ENCODE results near the gene ZNG1C. TPM values are rescaled to one million over a fixed set of nuclear protein-coding genes. Genes with fewer than 3 reads are reported as not detected.
"Not testable (repeated sequence)": the region's sequence is repeated elsewhere in the genome, so short reads cannot be mapped to it uniquely, and the experiment has no call there.

The ZNG1C gene
- total and polyA plus RNA-seq, 2 experiments from 2014 or later, result 41.1 to 47.5 TPM

GRCh38 chr9:68304777-68305176, 63.0 kb downstream of the ZNG1C start:
- DNase-seq (ENCODE audit: low spot score); H3K79me2 ChIP-seq; H3K27me3 ChIP-seq; H3K4me2 ChIP-seq; H3K27ac ChIP-seq; H3K9me3 ChIP-seq (ENCODE audit: low read depth); H3K4me1 ChIP-seq (ENCODE audit: insufficient read depth); H2AFZ ChIP-seq; H3K36me3 ChIP-seq (replicated peaks; ENCODE audit: insufficient read depth, low read depth); H4K20me1 ChIP-seq (ENCODE audit: insufficient read depth, poor library complexity, severe bottlenecking); H3K4me3 ChIP-seq; H3K9me2 ChIP-seq (replicated peaks; ENCODE audit: insufficient read depth): not testable (repeated sequence)
- TF ChIP-seq EZH2phosphoT487 (IDR thresholded peaks at IDR 0.05; ENCODE audit: low read depth, severe bottlenecking, unreplicated experiment), result peak; percentile 34
- TF ChIP-seq EZH2 (IDR thresholded peaks at IDR 0.05; ENCODE audit: borderline replicate concordance), result peak; percentile 55
- WGBS (ENCODE audit: low lambda C conversion rate, missing lambda C conversion rate), result 38% methylated on average over 3 of the region's 4 CpGs

DNA sequence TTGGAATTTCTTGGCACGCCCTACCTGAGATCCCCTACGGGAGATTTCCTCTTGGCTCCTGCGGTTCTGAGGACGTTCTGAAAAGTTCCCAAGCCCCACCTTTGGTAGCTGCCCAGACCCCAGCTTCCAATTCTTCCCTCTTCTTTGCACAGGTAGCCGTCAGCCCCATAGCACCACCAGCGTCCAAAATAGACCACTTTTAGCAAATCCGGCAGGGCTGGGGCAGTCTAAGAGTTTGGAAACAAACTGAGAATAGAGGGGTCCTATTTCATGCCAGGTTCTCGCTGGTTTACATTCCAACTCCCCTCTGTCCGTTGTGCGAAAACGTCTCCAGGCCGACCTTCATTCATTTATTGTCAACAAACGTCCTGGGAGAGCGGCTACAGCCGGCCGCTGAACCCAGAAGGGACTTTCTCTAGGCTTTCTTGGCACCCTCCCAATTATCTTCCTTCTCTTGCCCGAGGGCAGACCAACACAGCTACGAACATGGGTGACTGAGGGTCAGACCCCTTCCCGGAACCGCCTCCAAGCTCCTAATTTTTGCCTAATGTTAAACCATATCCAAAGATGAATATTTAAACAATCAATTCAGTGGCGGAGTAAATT, 64.0 kb downstream of the ZNG1C start:
- not testable (repeated sequence) for H3K36me3 ChIP-seq (replicated peaks; ENCODE audit: insufficient read depth, low read depth); DNase-seq (ENCODE audit: low spot score)
- 42% methylated on average over 11 of the region's 21 CpGs for WGBS (ENCODE audit: low lambda C conversion rate, missing lambda C conversion rate)

GRCh38 chr9:68306391-68306964, 64.7 kb downstream of the ZNG1C start:
- H3K9me2 ChIP-seq (replicated peaks; ENCODE audit: insufficient read depth); H3K4me3 ChIP-seq; H3K27ac ChIP-seq; H3K4me1 ChIP-seq (ENCODE audit: insufficient read depth); H4K20me1 ChIP-seq (ENCODE audit: insufficient read depth, poor library complexity, severe bottlenecking); H3K79me2 ChIP-seq; H3K4me2 ChIP-seq; H2AFZ ChIP-seq; H3K27me3 ChIP-seq; H3K36me3 ChIP-seq (replicated peaks; ENCODE audit: insufficient read depth, low read depth); H3K9me3 ChIP-seq (ENCODE audit: low read depth); DNase-seq (ENCODE audit: low spot score): not testable (repeated sequence)
- WGBS (ENCODE audit: low lambda C conversion rate, missing lambda C conversion rate), result 30% methylated on average over 8 of the region's 37 CpGs
- peak; percentile 22 for TF ChIP-seq EZH2 (IDR thresholded peaks at IDR 0.05; ENCODE audit: borderline replicate concordance)

More for the DNA sequence above, 64.0 kb downstream of the ZNG1C start:
- H4K20me1 ChIP-seq (ENCODE audit: insufficient read depth, poor library complexity, severe bottlenecking); H3K27ac ChIP-seq; H3K79me2 ChIP-seq; H3K4me2 ChIP-seq; H3K27me3 ChIP-seq; H3K4me1 ChIP-seq (ENCODE audit: insufficient read depth); H3K4me3 ChIP-seq; H3K9me3 ChIP-seq (ENCODE audit: low read depth); H3K9me2 ChIP-seq (replicated peaks; ENCODE audit: insufficient read depth); H2AFZ ChIP-seq: not testable (repeated sequence)

DNA sequence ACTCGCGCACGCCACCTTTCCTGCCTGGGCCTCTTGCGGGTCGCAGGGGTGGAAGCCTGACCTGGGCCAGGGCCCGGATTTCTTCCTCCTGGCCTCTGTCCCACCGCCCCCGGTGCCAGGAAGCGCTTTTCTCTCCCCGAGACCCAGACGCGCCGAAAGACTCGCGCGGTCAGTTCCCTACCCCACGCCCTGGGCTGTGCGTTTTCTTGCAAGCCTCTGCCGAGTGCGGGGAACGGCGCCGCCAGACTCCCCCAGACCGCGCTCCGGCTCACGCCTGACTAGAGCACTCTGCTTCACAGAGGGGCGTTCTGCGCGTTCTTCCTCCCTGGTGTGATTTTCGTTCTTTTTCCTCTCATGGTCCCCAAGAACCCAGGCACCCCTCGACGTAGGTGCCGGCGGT, 65.3 kb downstream of the ZNG1C start:
- not testable (repeated sequence) for H4K20me1 ChIP-seq (ENCODE audit: insufficient read depth, poor library complexity, severe bottlenecking); H3K9me2 ChIP-seq (replicated peaks; ENCODE audit: insufficient read depth); DNase-seq (ENCODE audit: low spot score); H3K36me3 ChIP-seq (replicated peaks; ENCODE audit: insufficient read depth, low read depth); H3K4me3 ChIP-seq; H3K4me1 ChIP-seq (ENCODE audit: insufficient read depth); H3K9me3 ChIP-seq (ENCODE audit: low read depth); H3K27me3 ChIP-seq; H3K27ac ChIP-seq; H3K4me2 ChIP-seq; H2AFZ ChIP-seq; H3K79me2 ChIP-seq
- peak; percentile 33 for TF ChIP-seq EZH2phosphoT487 (IDR thresholded peaks at IDR 0.05; ENCODE audit: low read depth, severe bottlenecking, unreplicated experiment)
- peak; percentile 82 for TF ChIP-seq EZH2 (IDR thresholded peaks at IDR 0.05; ENCODE audit: borderline replicate concordance)
- WGBS (ENCODE audit: low lambda C conversion rate, missing lambda C conversion rate), result 35% methylated on average over 19 of the region's 35 CpGs

- not testable (repeated sequence) for H2AFZ ChIP-seq; H3K27me3 ChIP-seq; H3K79me2 ChIP-seq; H3K27ac ChIP-seq; H3K4me2 ChIP-seq; H3K36me3 ChIP-seq (replicated peaks; ENCODE audit: insufficient read depth, low read depth); DNase-seq (ENCODE audit: low spot score); H3K4me1 ChIP-seq (ENCODE audit: insufficient read depth); H4K20me1 ChIP-seq (ENCODE audit: insufficient read depth, poor library complexity, severe bottlenecking); H3K9me3 ChIP-seq (ENCODE audit: low read depth); H3K4me3 ChIP-seq; H3K9me2 ChIP-seq (replicated peaks; ENCODE audit: insufficient read depth)
- 41% methylated on average over 20 of the region's 21 CpGs for WGBS (ENCODE audit: low lambda C conversion rate, missing lambda C conversion rate)
Observed at GRCh38 chr9:68307654-68308053, 65.9 kb downstream of the ZNG1C start.

GRCh38 chr9:68311208-68311607, 69.4 kb downstream of the ZNG1C start:
- not testable (repeated sequence) for H3K9me2 ChIP-seq (replicated peaks; ENCODE audit: insufficient read depth); H3K4me3 ChIP-seq; H3K79me2 ChIP-seq; DNase-seq (ENCODE audit: low spot score); H3K4me2 ChIP-seq; H3K27ac ChIP-seq; H3K9me3 ChIP-seq (ENCODE audit: low read depth); H2AFZ ChIP-seq; H3K36me3 ChIP-seq (replicated peaks; ENCODE audit: insufficient read depth, low read depth); H3K4me1 ChIP-seq (ENCODE audit: insufficient read depth); H3K27me3 ChIP-seq; H4K20me1 ChIP-seq (ENCODE audit: insufficient read depth, poor library complexity, severe bottlenecking)
- WGBS (ENCODE audit: low lambda C conversion rate, missing lambda C conversion rate), result no CpG with 5 or more reads among the region's 5 CpGs

DNA sequence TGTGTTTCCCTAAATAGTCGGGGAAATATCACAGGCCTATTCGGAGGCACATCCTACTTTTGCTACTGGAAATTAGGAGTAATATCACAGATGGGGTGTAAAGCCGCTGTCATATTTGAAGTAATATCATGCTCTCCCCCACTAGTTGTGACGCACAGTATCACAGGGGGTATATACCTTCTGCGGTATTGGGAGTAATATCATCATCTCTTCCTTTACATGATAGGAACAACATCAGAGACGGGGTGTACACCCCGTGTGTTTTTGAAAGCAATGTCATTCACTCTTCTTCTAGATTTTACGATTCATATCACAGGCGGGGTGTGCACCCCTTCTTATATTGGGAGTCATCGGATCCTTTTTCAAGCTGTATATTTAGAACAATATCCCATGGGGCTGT, 76.4 kb downstream of the ZNG1C start:
- not testable (repeated sequence) for H3K4me3 ChIP-seq; H2AFZ ChIP-seq; H3K79me2 ChIP-seq; H3K9me2 ChIP-seq (replicated peaks; ENCODE audit: insufficient read depth); H3K4me2 ChIP-seq; H3K27ac ChIP-seq; DNase-seq (ENCODE audit: low spot score); H3K27me3 ChIP-seq; H3K36me3 ChIP-seq (replicated peaks; ENCODE audit: insufficient read depth, low read depth); H4K20me1 ChIP-seq (ENCODE audit: insufficient read depth, poor library complexity, severe bottlenecking); H3K4me1 ChIP-seq (ENCODE audit: insufficient read depth); H3K9me3 ChIP-seq (ENCODE audit: low read depth)
- 83% methylated on average over 10 of the region's 10 CpGs for WGBS (ENCODE audit: low lambda C conversion rate, missing lambda C conversion rate)

DNA sequence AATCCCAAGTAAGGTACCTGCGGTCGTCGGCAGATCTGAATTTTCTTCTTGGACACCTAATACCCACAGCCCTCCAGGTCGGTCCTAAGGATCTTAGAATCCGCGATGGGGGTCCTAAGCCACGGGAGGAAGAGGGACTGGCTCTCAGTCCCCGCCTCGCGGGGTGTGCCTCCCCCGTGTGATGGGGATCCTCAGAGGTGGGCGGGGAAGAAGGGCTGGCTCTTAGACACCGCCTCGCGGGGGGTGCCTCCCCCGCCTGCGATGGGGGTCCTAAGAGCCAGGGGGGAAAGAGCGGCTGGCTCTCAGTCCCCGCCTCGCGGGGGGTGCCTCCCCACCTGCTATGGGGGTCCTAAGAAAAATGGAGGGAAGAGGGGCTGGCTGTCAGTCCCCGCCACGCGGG, 82.0 kb downstream of the ZNG1C start:
- not testable (repeated sequence) for H3K9me2 ChIP-seq (replicated peaks; ENCODE audit: insufficient read depth); H2AFZ ChIP-seq; H3K79me2 ChIP-seq; H3K4me1 ChIP-seq (ENCODE audit: insufficient read depth); H3K36me3 ChIP-seq (replicated peaks; ENCODE audit: insufficient read depth, low read depth); H3K4me2 ChIP-seq; H3K27ac ChIP-seq; H3K27me3 ChIP-seq; H3K9me3 ChIP-seq (ENCODE audit: low read depth); H4K20me1 ChIP-seq (ENCODE audit: insufficient read depth, poor library complexity, severe bottlenecking); H3K4me3 ChIP-seq; DNase-seq (ENCODE audit: low spot score)
- WGBS (ENCODE audit: low lambda C conversion rate, missing lambda C conversion rate), result 100% methylated on average over 4 of the region's 24 CpGs
